CD4-positive, alpha-beta T cell (primary cell): Measurements from ENCODE around the gene SERPINF2. TPM values are rescaled to one million over a fixed set of nuclear protein-coding genes. Genes with fewer than 3 reads are reported as not detected.

Experiments used
- ATAC-seq: fragments of 200-7000 bp; cut with Tn5 transposase; one replicate; pipeline ENCODE4 v1.10.0; 2022; ENCODE audit warnings: mild to moderate bottlenecking; ENCODE audit not compliant: poor library complexity
- CTCF ChIA-PET: fragments of 350-600 bp; sonication (Branson Sonifier 250); formaldehyde crosslinking; loops from one replicate; lab custom pipeline; 2021; ENCODE audit warnings: antibody characterized with exemption, inconsistent platforms; lab: Charles Lee
- POLR2A ChIA-PET: fragments of 350-600 bp; sonication (Branson Sonifier 250); formaldehyde crosslinking; loops from one replicate; lab custom pipeline; 2021; ENCODE audit warnings: antibody characterized with exemption, inconsistent platforms; lab: Charles Lee
- DNase-seq, 14 experiments: peaks; one replicate each; pipeline ENCODE4 v3.0.0-alpha.2; 2013 to 2020; ENCODE audit warnings: mixed read lengths in 2 of 14
- H3K27ac ChIP-seq, 2 donors: one replicate each; pipeline versions ENCODE4 v1.5.1 to v1.7.0; 2013; ENCODE audit warnings: low read length in 2 of 2, low read depth in 1 of 2, mild to moderate bottlenecking in 1 of 2
- H3K27me3 ChIP-seq, 2 experiments: 1 replicate in 1 of 2; 2 replicates in 1 of 2; pipeline versions ENCODE4 v1.6.1 to v1.7.0; 2013; ENCODE audit warnings: low read length in 2 of 2, control low read depth in 1 of 2, mild to moderate bottlenecking in 1 of 2, moderate library complexity in 1 of 2; ENCODE audit not compliant: insufficient read depth in 2 of 2, control insufficient read depth in 1 of 2
- H3K36me3 ChIP-seq: one replicate; pipeline ENCODE4 v1.6.1; 2013; ENCODE audit warnings: low read length, control low read depth; ENCODE audit not compliant: insufficient read depth
- H3K4me1 ChIP-seq: one replicate; pipeline ENCODE4 v1.6.1; 2013; ENCODE audit warnings: low read length, control low read depth; ENCODE audit not compliant: insufficient read depth
- H3K4me3 ChIP-seq: one replicate; pipeline ENCODE4 v1.5.1; 2013; ENCODE audit warnings: mild to moderate bottlenecking, low read length, moderate library complexity
- H3K9me3 ChIP-seq, 2 experiments: 1 replicate in 1 of 2; 2 replicates in 1 of 2; pipeline versions ENCODE4 v1.6.1 to v1.7.0; 2013; ENCODE audit warnings: low read length in 2 of 2, mild to moderate bottlenecking in 2 of 2, control low read depth in 1 of 2, moderate library complexity in 1 of 2; ENCODE audit not compliant: control insufficient read depth in 1 of 2, insufficient read depth in 1 of 2
- H3K27ac Mint-ChIP-seq: one replicate; pipeline ENCODE4 v1.8.0; 2020; ENCODE audit warnings: mixed read lengths
- H3K27me3 Mint-ChIP-seq: one replicate; pipeline ENCODE4 v1.8.0; 2021; ENCODE audit warnings: mixed read lengths
- H3K36me3 Mint-ChIP-seq: one replicate; pipeline ENCODE4 v1.8.0; 2021; ENCODE audit warnings: low read depth, mixed read lengths
- H3K4me1 Mint-ChIP-seq: one replicate; pipeline ENCODE4 v1.8.0; 2021; ENCODE audit warnings: low read depth, mixed read lengths
- H3K4me3 Mint-ChIP-seq: one replicate; pipeline ENCODE4 v1.8.0; 2020; ENCODE audit warnings: mild to moderate bottlenecking, mixed read lengths
- H3K9me3 Mint-ChIP-seq: one replicate; pipeline ENCODE4 v1.8.0; 2020; ENCODE audit warnings: mixed read lengths
- intact Hi-C, 2 experiments: fragments of 100-400 bp; cut with DNase I in 1 of 2; cut with micrococcal nuclease in 1 of 2; formaldehyde crosslinking; loops; one replicate each; pipeline versions ENCODE4 v1.15.1 to v1.9.0; 2023 to 2025; cut with DNase I, micrococcal nuclease
- total RNA-seq, 174 experiments: library from RNA in 2 of 174; stranded (reverse) in 2 of 174; gene quantifications; one replicate each; pipeline ENCODE4 v1.2.3 and lab custom pipeline; 2021 to 2026
- TF ChIP-seq, protein P1 (sequence below): fragments of 200-600 bp; IDR thresholded peaks from one replicate; pipeline ENCODE4 v1.8.0; 2022; ENCODE audit warnings: antibody characterized with exemption, mild to moderate bottlenecking

The SERPINF2 gene
- total RNA-seq, 2 experiments from 2014 or later = 0.49 to 0.59 TPM

GRCh38 chr17:1783271-1783670 is 40.6 kb downstream of the SERPINF2 start:
- H3K36me3 Mint-ChIP-seq = peaks cover 72% of the 10 kb centered on the region
- H3K4me3 ChIP-seq = no peak overlapping the region
- H3K27ac Mint-ChIP-seq = peak overlapping the region; percentile 76
- H3K27me3 ChIP-seq = no peaks in the 10 kb centered on the region
- H3K27ac ChIP-seq = peak overlapping the region in 1 of 2 donors; percentile 14
- H3K4me1 ChIP-seq = peaks cover 10% of the 10 kb centered on the region
- ATAC-seq (no peak), DNase-seq (peak in 1 of 14 experiments; percentile 42)
- H3K4me3 Mint-ChIP-seq = no peak overlapping the region
- H3K27me3 Mint-ChIP-seq = no peaks in the 10 kb centered on the region
- peaks cover 10% of the 10 kb centered on the region for H3K4me1 Mint-ChIP-seq
- H3K9me3 ChIP-seq = no peaks in the 10 kb centered on the region
- intact Hi-C loops = loop anchor here in 1 of 2 experiments (5.0 kb wide), 1 partner anchor 61 kb away; the partner anchor contains the start of gene WDR81
- CTCF ChIA-PET = interaction anchor here (0.6 to 1.9 kb wide), 5 partner anchors 18 to 134 kb away, joined by 3 to 11 read pairs (median 4); no protein-coding TSS in a partner anchor
- POLR2A ChIA-PET = interaction anchor here (0.5 to 3.5 kb wide), 13 partner anchors 9 to 335 kb away, joined by 3 to 33 read pairs (median 5); partner anchors contain the start of gene SERPINF1
- peaks cover 59% of the 10 kb centered on the region for H3K36me3 ChIP-seq
- TF ChIP-seq, protein P1, sequence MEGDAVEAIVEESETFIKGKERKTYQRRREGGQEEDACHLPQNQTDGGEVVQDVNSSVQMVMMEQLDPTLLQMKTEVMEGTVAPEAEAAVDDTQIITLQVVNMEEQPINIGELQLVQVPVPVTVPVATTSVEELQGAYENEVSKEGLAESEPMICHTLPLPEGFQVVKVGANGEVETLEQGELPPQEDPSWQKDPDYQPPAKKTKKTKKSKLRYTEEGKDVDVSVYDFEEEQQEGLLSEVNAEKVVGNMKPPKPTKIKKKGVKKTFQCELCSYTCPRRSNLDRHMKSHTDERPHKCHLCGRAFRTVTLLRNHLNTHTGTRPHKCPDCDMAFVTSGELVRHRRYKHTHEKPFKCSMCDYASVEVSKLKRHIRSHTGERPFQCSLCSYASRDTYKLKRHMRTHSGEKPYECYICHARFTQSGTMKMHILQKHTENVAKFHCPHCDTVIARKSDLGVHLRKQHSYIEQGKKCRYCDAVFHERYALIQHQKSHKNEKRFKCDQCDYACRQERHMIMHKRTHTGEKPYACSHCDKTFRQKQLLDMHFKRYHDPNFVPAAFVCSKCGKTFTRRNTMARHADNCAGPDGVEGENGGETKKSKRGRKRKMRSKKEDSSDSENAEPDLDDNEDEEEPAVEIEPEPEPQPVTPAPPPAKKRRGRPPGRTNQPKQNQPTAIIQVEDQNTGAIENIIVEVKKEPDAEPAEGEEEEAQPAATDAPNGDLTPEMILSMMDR = no peak
- no peaks in the 10 kb centered on the region for H3K9me3 Mint-ChIP-seq

DNA sequence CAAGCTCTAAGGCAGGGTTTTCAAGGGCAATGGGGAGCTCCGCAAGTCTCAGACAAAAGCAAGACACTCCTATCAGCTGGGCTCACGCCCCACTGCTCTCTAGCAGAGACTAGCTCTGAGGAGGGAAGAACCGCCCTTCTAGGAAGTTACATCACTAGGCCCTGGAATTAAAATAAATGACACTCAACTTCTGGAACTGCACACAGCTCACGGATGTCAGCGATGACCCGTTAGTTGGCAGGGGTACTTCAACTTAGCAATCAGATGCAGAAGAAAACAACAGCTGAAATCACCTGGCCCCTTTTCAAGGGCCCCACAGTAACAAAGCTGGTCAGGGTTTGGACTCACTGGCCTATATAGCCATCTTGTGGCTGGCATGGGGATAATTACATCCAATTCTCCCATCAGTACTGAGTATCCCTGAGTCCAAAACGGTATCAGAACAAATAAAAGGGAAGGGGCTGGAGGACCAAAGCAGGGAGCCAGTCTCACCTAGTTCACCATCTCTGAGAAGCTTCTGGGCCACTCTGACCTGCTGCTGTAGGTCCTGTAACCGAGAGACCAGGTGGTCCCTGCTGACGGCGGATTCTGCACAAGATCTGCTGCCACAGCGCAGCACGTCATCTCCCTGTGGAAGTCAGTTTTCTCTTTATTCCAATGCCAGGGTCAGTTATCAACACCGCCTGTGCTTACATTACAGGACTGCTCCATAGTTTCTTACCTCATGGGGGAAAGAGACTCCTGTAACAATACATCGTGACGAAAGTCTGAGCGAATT is 41.4 kb downstream of the SERPINF2 start:
- POLR2A ChIA-PET = interaction anchor here (0.5 to 3.5 kb wide), 11 partner anchors 10 to 335 kb away, joined by 3 to 33 read pairs (median 5); partner anchors contain the start of gene SERPINF1
- peak overlapping the region; percentile 76 for H3K27ac Mint-ChIP-seq
- H3K9me3 Mint-ChIP-seq = no peaks in the 10 kb centered on the region
- peaks cover 10% of the 10 kb centered on the region for H3K4me1 Mint-ChIP-seq
- intact Hi-C loops = loop anchor here (1.0 to 5.0 kb wide), 3 partner anchors 62 to 115 kb away; partner anchors contain the start of gene WDR81 (in 1 of the 2)
- H3K4me3 Mint-ChIP-seq = no peak overlapping the region
- DNase-seq = peak in 3 of 14 experiments; percentile 31 to 65 (median 54)
- Histone ChIP-seq H3K9me3 (no peaks in the 10 kb centered on the region), H3K36me3 (peaks cover 58% of the 10 kb centered on the region), H3K27ac (no peak overlapping the region), H3K27me3 (no peaks in the 10 kb centered on the region), H3K4me3 (no peak overlapping the region), H3K4me1 (peaks cover 10% of the 10 kb centered on the region)
- peak; percentile 68 for ATAC-seq
- peaks cover 71% of the 10 kb centered on the region for H3K36me3 Mint-ChIP-seq
- CTCF ChIA-PET = interaction anchor here (0.6 to 1.9 kb wide), 5 partner anchors 19 to 135 kb away, joined by 3 to 11 read pairs (median 4); no protein-coding TSS in a partner anchor
- TF ChIP-seq, protein P1 = peak; percentile 53
- H3K27me3 Mint-ChIP-seq = no peaks in the 10 kb centered on the region

- Histone ChIP-seq H3K27me3 (no peaks in the 10 kb centered on the region), H3K4me3 (no peak overlapping the region), H3K36me3 (peaks cover 56% of the 10 kb centered on the region), H3K27ac (no peak overlapping the region), H3K4me1 (peaks cover 10% of the 10 kb centered on the region), H3K9me3 (no peaks in the 10 kb centered on the region)
- TF ChIP-seq, protein P1 = no peak
- Mint-ChIP-seq H3K4me3 (no peak overlapping the region), H3K9me3 (no peaks in the 10 kb centered on the region), H3K36me3 (peaks cover 64% of the 10 kb centered on the region), H3K27ac (no peak overlapping the region), H3K27me3 (no peaks in the 10 kb centered on the region), H3K4me1 (peaks cover 10% of the 10 kb centered on the region)
- intact Hi-C loops = no loop called here
- no peak for DNase-seq
- CTCF ChIA-PET = interaction anchor here (1.0 kb wide), 1 partner anchor 65 kb away, joined by 4 read pairs; no protein-coding TSS in a partner anchor
- POLR2A ChIA-PET = no interaction called here
- ATAC-seq = no peak
These were observed 43.3 kb downstream of the SERPINF2 start for GRCh38 chr17:1785930-1786329.
